Activated T-helper 2 cell treated with anti-CD3 and anti-CD28 coated beads, Interferon-gamma antibody, Interleukin-2, Interleukin-4, amounts not matched to agents 10 μg/mL and 5 μg/mL and 100 μg/mL, durations not matched to agents 14 hours and 24 hours and 36 hours (primary cell): Measurements from ENCODE around the gene SAA1. TPM values are rescaled to one million over a fixed set of nuclear protein-coding genes. Genes with fewer than 3 reads are reported as not detected.

Experiments used
- DNase-seq: peaks from one replicate; pipeline ENCODE4 v3.0.0; 2021; ENCODE audit warnings: low spot score
- H3K27ac Mint-ChIP-seq: one replicate; pipeline ENCODE4 v1.8.0; 2021; ENCODE audit warnings: mixed read lengths
- H3K27me3 Mint-ChIP-seq: one replicate; pipeline ENCODE4 v1.8.0; 2021; ENCODE audit warnings: low read depth, mixed read lengths
- H3K36me3 Mint-ChIP-seq: one replicate; pipeline ENCODE4 v1.8.0; 2021; ENCODE audit warnings: low read depth, mixed read lengths
- H3K4me1 Mint-ChIP-seq: one replicate; pipeline ENCODE4 v1.8.0; 2021; ENCODE audit warnings: low read depth, mixed read lengths
- H3K4me3 Mint-ChIP-seq: one replicate; pipeline ENCODE4 v1.8.0; 2021; ENCODE audit warnings: low read depth, mild to moderate bottlenecking, moderate library complexity, mixed read lengths
- H3K9me3 Mint-ChIP-seq: one replicate; pipeline ENCODE4 v1.8.0; 2021; ENCODE audit warnings: mixed read lengths
- intact Hi-C: fragments of 100-400 bp; cut with micrococcal nuclease; formaldehyde crosslinking; loops from one replicate; pipeline ENCODE4 v1.15.1; 2023
- total RNA-seq: library from RNA; stranded (reverse); gene quantifications from 2 replicates; pipeline ENCODE4 v1.2.3, GENCODE V29; 2022

Gene SAA1
- total RNA-seq, 1 donor from 2014 or later = not detected

GRCh38 chr11:18299721-18300120 lies 33.7 kb downstream of the SAA1 start:
- Mint-ChIP-seq H3K9me3 (no peaks in the 10 kb centered on the region), H3K4me1 (peaks cover 10% of the 10 kb centered on the region), H3K4me3 (no peak overlapping the region), H3K27ac (no peak overlapping the region), H3K36me3 (peaks cover 70% of the 10 kb centered on the region), H3K27me3 (no peaks in the 10 kb centered on the region)
- intact Hi-C loops = no loop called here
- no peak for DNase-seq

- no peak for DNase-seq
- peaks cover 72% of the 10 kb centered on the region for H3K36me3 Mint-ChIP-seq
- H3K9me3 Mint-ChIP-seq = no peaks in the 10 kb centered on the region
- intact Hi-C loops = no loop called here
- no peak overlapping the region for H3K4me3 Mint-ChIP-seq
- H3K27me3 Mint-ChIP-seq = no peaks in the 10 kb centered on the region
- H3K4me1 Mint-ChIP-seq = peaks cover under 1% of the 10 kb centered on the region
- no peak overlapping the region for H3K27ac Mint-ChIP-seq
Observed at GRCh38 chr11:18304745-18305144, 38.7 kb downstream of the SAA1 start.

DNA sequence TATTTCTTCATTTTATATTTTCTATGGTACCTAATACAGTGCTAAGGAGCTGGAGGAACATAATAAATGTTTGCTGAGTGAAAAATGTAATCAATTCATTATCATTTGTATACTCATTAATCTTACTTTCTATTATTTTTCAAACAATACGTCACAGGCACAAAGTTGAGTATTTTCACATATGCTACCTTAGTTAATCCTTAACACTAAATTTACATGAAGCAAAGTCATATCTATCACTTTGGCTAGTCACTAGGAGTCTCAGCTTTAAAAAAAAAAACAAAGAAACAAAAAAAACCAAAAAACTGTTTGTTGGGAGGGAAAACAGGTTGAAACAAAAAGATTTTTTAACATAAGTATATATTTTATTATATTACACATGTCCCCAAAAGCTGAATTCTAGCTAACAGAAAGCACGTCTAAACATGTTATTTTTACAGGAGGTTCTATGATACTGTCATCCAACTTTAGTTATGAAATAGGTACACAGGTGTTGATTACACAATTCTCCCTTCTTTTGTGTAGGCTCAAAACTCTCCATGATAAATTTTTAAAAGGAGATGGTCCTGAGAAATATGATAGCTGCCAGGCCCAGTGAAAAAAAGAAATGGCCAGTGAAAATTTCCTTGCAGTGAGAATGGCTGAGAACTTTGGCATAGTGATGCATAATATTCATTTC lies 41.5 kb downstream of the SAA1 start:
- Mint-ChIP-seq H3K9me3 (no peaks in the 10 kb centered on the region), H3K4me3 (no peak overlapping the region), H3K36me3 (peaks cover 69% of the 10 kb centered on the region), H3K4me1 (peaks cover 3% of the 10 kb centered on the region), H3K27ac (no peak overlapping the region), H3K27me3 (no peaks in the 10 kb centered on the region)
- DNase-seq = no peak
- intact Hi-C loops = no loop called here

GRCh38 chr11:18308242-18308641 lies 42.2 kb downstream of the SAA1 start:
- DNase-seq = no peak
- intact Hi-C loops = no loop called here

GRCh38 chr11:18309691-18310090 lies 43.6 kb downstream of the SAA1 start:
- intact Hi-C loops = no loop called here
- Mint-ChIP-seq H3K36me3 (peaks cover 62% of the 10 kb centered on the region), H3K27ac (no peak overlapping the region), H3K4me3 (no peak overlapping the region), H3K9me3 (no peaks in the 10 kb centered on the region), H3K27me3 (no peaks in the 10 kb centered on the region), H3K4me1 (peaks cover 12% of the 10 kb centered on the region)
- no peak for DNase-seq

More at GRCh38 chr11:18308242-18308641, 42.2 kb downstream of the SAA1 start:
- Mint-ChIP-seq H3K4me1 (peaks cover 8% of the 10 kb centered on the region), H3K36me3 (peaks cover 65% of the 10 kb centered on the region), H3K9me3 (no peaks in the 10 kb centered on the region), H3K4me3 (no peak overlapping the region), H3K27me3 (no peaks in the 10 kb centered on the region), H3K27ac (no peak overlapping the region)

- H3K4me3 Mint-ChIP-seq = no peak overlapping the region
- no peak for DNase-seq
- no peak overlapping the region for H3K27ac Mint-ChIP-seq
- H3K36me3 Mint-ChIP-seq = peaks cover 56% of the 10 kb centered on the region
- intact Hi-C loops = no loop called here
- H3K27me3 Mint-ChIP-seq = no peaks in the 10 kb centered on the region
- peaks cover 17% of the 10 kb centered on the region for H3K4me1 Mint-ChIP-seq
- no peaks in the 10 kb centered on the region for H3K9me3 Mint-ChIP-seq
Observed at GRCh38 chr11:18310800-18311340, 44.8 kb downstream of the SAA1 start.

DNA sequence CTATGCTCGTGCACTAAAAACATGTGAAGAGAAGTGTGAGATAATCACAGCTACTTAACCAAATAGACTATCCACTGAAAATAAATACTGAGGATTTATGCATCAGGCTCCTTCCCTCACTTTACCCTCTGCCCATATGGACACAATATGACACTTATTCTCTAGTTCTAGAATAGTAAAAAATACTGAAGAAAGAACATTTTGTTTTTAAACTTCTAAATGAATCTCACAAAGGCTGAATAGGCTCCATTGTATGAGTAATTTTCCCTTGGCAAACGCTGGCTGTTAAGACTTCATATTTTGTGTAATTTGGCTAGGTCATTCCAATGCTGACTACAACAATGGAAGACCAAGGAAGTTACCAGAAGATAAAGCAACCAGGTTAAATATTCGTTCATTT lies 45.9 kb downstream of the SAA1 start:
- Mint-ChIP-seq H3K4me1 (peaks cover 17% of the 10 kb centered on the region), H3K9me3 (no peaks in the 10 kb centered on the region), H3K27ac (no peak overlapping the region), H3K36me3 (peaks cover 46% of the 10 kb centered on the region), H3K4me3 (no peak overlapping the region), H3K27me3 (no peaks in the 10 kb centered on the region)
- no peak for DNase-seq
- intact Hi-C loops = no loop called here

GRCh38 chr11:18312663-18313420 lies 46.8 kb downstream of the SAA1 start:
- H3K36me3 Mint-ChIP-seq = peaks cover 48% of the 10 kb centered on the region
- H3K4me3 Mint-ChIP-seq = no peak overlapping the region
- intact Hi-C loops = no loop called here
- H3K9me3 Mint-ChIP-seq = no peaks in the 10 kb centered on the region
- no peak overlapping the region for H3K27ac Mint-ChIP-seq
- H3K4me1 Mint-ChIP-seq = peaks cover 17% of the 10 kb centered on the region
- no peaks in the 10 kb centered on the region for H3K27me3 Mint-ChIP-seq
- DNase-seq = no peak

- intact Hi-C loops = no loop called here
- DNase-seq = no peak
- no peaks in the 10 kb centered on the region for H3K27me3 Mint-ChIP-seq
- H3K4me1 Mint-ChIP-seq = peaks cover 25% of the 10 kb centered on the region
- H3K4me3 Mint-ChIP-seq = no peak overlapping the region
- no peaks in the 10 kb centered on the region for H3K9me3 Mint-ChIP-seq
- peaks cover 41% of the 10 kb centered on the region for H3K36me3 Mint-ChIP-seq
- no peak overlapping the region for H3K27ac Mint-ChIP-seq
Observed at GRCh38 chr11:18313965-18314763, 48.1 kb downstream of the SAA1 start.

GRCh38 chr11:18314784-18315523 lies 48.9 kb downstream of the SAA1 start:
- Mint-ChIP-seq H3K9me3 (no peaks in the 10 kb centered on the region), H3K27ac (no peak overlapping the region), H3K36me3 (peaks cover 40% of the 10 kb centered on the region), H3K27me3 (no peaks in the 10 kb centered on the region), H3K4me3 (no peak overlapping the region), H3K4me1 (peaks cover 33% of the 10 kb centered on the region)
- intact Hi-C loops = no loop called here
- no peak for DNase-seq

DNA sequence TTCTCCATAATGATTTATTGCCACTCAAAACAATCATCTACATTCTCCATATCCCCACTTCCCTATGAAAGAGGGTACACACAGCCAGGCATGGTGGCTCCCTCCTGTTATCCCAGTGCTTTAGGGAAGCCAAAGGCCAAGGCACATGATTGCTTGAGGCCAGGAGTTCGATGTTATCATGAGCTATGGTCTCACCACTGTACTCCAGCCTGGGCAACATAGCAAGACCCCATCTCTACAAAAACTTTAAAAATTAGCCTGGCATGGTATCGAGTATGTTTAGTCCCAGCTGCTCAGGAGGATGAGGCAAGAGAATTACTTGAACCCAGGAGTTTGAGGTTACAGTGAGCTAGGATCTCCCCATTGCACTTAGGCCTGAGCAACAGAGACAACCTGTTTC lies 49.8 kb downstream of the SAA1 start:
- Mint-ChIP-seq H3K27ac (no peak overlapping the region), H3K27me3 (no peaks in the 10 kb centered on the region), H3K4me3 (no peak overlapping the region), H3K4me1 (peaks cover 41% of the 10 kb centered on the region), H3K36me3 (peaks cover 31% of the 10 kb centered on the region), H3K9me3 (no peaks in the 10 kb centered on the region)
- intact Hi-C loops = no loop called here
- no peak for DNase-seq

DNA sequence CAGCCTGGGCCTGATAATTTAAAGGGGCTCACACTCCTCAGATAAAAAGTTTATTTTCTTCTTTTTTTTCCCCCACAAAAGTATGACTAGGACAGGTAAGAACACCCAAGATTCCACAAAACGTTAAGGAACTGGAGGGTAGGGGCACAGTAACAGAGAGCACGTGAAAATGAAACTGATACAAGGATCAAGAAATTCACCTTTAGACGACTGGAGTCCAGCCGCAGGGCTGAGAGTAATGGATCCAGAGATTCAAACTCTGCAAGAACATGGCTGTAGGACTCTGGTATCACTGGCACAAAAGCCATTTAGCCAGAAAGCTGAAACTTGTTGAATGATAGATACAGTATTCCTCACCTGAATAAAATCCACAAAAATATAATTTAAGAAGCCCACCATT lies 51.5 kb downstream of the SAA1 start:
- intact Hi-C loops = no loop called here
- Mint-ChIP-seq H3K9me3 (no peaks in the 10 kb centered on the region), H3K36me3 (peaks cover 28% of the 10 kb centered on the region), H3K27me3 (no peaks in the 10 kb centered on the region), H3K4me1 (peaks cover 44% of the 10 kb centered on the region), H3K27ac (no peak overlapping the region), H3K4me3 (no peak overlapping the region)
- no peak for DNase-seq
